VCaP (cell line): ENCODE measurements around the gene CHRM1.

Source experiments
- H3K27ac ChIP-seq: fragments of 450-650 bp; 2 replicates; pipeline ENCODE4 v1.5.1; 2017
- TF ChIP-seq, protein P1 (sequence below): fragments of 450-650 bp; conservative IDR thresholded peaks from 2 replicates; pipeline ENCODE4 v1.5.1; 2017; ENCODE audit warnings: mild to moderate bottlenecking, moderate library complexity

Gene CHRM1

GRCh38 chr11:62882788-62883501 lies 38.2 kb downstream of the CHRM1 start:
- H3K27ac ChIP-seq, result peak overlapping the region; percentile 92
- TF ChIP-seq, protein P1, sequence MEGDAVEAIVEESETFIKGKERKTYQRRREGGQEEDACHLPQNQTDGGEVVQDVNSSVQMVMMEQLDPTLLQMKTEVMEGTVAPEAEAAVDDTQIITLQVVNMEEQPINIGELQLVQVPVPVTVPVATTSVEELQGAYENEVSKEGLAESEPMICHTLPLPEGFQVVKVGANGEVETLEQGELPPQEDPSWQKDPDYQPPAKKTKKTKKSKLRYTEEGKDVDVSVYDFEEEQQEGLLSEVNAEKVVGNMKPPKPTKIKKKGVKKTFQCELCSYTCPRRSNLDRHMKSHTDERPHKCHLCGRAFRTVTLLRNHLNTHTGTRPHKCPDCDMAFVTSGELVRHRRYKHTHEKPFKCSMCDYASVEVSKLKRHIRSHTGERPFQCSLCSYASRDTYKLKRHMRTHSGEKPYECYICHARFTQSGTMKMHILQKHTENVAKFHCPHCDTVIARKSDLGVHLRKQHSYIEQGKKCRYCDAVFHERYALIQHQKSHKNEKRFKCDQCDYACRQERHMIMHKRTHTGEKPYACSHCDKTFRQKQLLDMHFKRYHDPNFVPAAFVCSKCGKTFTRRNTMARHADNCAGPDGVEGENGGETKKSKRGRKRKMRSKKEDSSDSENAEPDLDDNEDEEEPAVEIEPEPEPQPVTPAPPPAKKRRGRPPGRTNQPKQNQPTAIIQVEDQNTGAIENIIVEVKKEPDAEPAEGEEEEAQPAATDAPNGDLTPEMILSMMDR, result no peak

DNA sequence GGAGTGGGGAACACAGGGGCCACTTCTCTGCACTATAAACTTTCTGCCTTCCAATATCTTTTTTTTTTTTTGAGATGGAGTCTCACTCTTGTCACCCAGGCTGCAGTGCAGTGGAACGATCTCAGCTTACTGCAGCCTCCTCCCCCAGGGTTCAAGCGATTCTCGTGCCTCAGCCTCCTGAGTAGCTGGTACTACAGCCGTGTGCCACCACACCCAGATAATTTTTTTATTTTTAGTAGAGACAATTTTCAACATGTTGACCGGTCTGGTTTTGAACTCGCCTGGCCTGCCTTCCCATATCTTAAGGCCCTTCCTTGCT lies 38.8 kb downstream of the CHRM1 start:
- H3K27ac ChIP-seq, result peak overlapping the region; percentile 92
- TF ChIP-seq, protein P1, result no peak

DNA sequence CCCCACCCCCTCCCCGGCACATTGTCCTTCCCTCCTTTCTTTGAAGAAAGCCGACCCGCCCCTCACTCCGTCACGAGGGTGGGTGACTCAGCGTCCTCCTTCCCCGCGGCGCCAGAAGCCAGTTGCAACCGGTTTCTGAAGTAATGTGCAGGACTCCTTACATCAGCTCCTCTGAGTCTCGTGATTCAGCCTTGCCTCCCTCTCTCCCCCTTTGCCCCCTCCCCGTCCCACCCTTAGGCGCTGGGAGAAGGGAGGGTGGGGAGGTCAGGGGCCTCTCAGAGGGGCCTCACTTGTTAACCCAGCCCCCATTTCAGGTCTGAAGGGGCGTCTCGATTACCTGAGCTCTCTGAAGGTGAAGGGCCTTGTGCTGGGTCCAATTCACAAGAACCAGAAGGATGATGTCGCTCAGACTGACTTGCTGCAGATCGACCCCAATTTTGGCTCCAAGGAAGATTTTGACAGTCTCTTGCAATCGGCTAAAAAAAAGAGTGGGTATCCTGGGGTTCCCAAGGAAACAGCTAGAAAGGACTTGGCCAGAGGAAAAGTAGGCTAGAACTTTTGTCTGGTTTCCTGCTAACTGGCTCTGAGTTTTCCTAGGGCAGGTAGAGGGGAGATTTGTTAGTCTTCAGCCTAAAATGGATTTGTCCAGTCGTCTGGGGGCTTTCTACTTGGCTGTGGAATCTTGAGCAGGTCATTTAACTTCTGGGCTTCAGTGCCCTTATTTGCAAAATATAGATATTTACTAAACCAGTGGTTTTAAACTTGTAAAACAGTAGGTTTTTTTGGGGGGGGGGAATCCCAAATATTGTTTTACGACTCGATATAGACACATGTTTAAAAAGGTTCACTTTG lies 39.4 kb downstream of the CHRM1 start:
- TF ChIP-seq, protein P1, result peak; percentile 31
- peak overlapping the region; percentile 92 for H3K27ac ChIP-seq

GRCh38 chr11:62880803-62881578 lies 40.2 kb downstream of the CHRM1 start, which contains the start of gene SLC3A2:
Gene SLC3A2, plus strand, starts transcription at chr11:62880896. Its CDS starts 128 bp downstream, at chr11:62881024.
- TF ChIP-seq, protein P1, result peak; percentile 83
- peak within 1 kb of the TSS; percentile 92 for H3K27ac ChIP-seq

DNA sequence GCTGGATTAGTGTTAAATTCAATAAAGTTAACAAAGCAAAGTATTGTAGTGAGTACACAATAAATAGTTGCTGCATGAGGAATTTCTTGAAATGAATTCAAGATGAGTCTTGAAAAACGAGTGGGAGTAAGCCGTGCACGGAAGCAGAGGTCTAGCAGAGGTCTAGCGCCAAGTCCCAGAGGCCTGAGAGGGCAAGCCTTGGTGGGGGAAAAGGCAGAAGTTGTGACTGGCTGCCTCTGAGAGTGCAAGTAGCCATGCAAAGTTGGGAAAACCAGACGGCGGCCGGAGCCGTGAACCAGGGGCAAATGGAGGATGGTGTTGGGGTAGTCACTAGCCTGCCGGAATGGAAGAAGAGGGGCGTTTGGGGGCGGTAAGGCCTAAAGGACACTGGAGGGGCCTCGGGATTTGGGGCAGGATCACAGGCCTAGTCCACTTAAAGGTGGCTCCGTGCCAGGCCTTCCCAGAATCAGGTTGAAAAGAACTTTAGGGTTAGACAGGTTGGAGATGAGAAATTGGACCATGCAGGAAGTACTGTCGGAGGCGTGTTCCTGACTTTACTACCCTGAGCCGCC lies 40.8 kb downstream of the CHRM1 start:
- H3K27ac ChIP-seq, result peak overlapping the region; percentile 92
- TF ChIP-seq, protein P1, result no peak

GRCh38 chr11:62879235-62879978 lies 41.8 kb downstream of the CHRM1 start:
- peak overlapping the region; percentile 92 for H3K27ac ChIP-seq
- TF ChIP-seq, protein P1, result no peak
